Neuronal stem cell (in vitro differentiated cells): ENCODE measurements around the gene CFAP52.
A peak's percentile ranks its signal among the peaks of the same experiment; 100 is the strongest.
"Not testable (repeated sequence)": the region's sequence is repeated elsewhere in the genome, so short reads cannot be mapped to it uniquely, and the experiment has no call there.

Experiments used
- DNase-seq: peaks from one replicate; pipeline ENCODE4 v3.0.0-alpha.2; 2013; ENCODE audit warnings: low spot score
- H2AFZ ChIP-seq: one replicate; pipeline ENCODE4 v1.6.1; 2013; ENCODE audit warnings: mild to moderate bottlenecking, low read length, inconsistent platforms
- H2AK5ac ChIP-seq: 2 replicates; pipeline ENCODE4 v1.6.1; 2013; ENCODE audit warnings: low read depth, mild to moderate bottlenecking, inconsistent platforms, low read length, moderate library complexity, mixed read lengths
- H2BK120ac ChIP-seq: 2 replicates; pipeline ENCODE4 v1.6.1; 2013; ENCODE audit warnings: low read depth, mild to moderate bottlenecking, inconsistent platforms, low read length, moderate library complexity, mixed read lengths
- H2BK12ac ChIP-seq: one replicate; pipeline ENCODE4 v1.6.1; 2013; ENCODE audit warnings: low read length, inconsistent platforms
- H2BK15ac ChIP-seq: 2 replicates; pipeline ENCODE4 v1.6.1; 2013; ENCODE audit warnings: mild to moderate bottlenecking, low read length, inconsistent platforms, mixed read lengths
- H2BK5ac ChIP-seq: one replicate; pipeline ENCODE4 v1.6.1; 2013; ENCODE audit warnings: inconsistent platforms, mild to moderate bottlenecking, low read length, moderate library complexity
- H3K14ac ChIP-seq: one replicate; pipeline ENCODE4 v1.6.1; 2013; ENCODE audit warnings: low read length, inconsistent platforms
- H3K18ac ChIP-seq: 2 replicates; pipeline ENCODE4 v1.6.1; 2013; ENCODE audit warnings: low read length, inconsistent platforms
- H3K23ac ChIP-seq: 2 replicates; pipeline ENCODE4 v1.6.1; 2013; ENCODE audit warnings: low read depth, mild to moderate bottlenecking, mixed read lengths, low read length, inconsistent platforms; ENCODE audit not compliant: poor library complexity
- H3K27ac ChIP-seq: replicated peaks from 3 replicates; pipeline ENCODE4 v1.5.1; 2013; ENCODE audit warnings: low read length, inconsistent platforms
- H3K27me3 ChIP-seq, 3 experiments: 2 replicates each; pipeline ENCODE4 v1.6.1; 2013; ENCODE audit warnings: low read length in 3 of 3, mild to moderate bottlenecking in 2 of 3, inconsistent platforms in 1 of 3, low read depth in 1 of 3, mixed read lengths in 1 of 3, moderate library complexity in 1 of 3; ENCODE audit not compliant: control insufficient read depth in 3 of 3, insufficient read depth in 3 of 3
- H3K36me3 ChIP-seq, 2 donors: replicated peaks in 1 of 2; 2 replicates each; pipeline ENCODE4 v1.6.1; 2013; ENCODE audit warnings: low read length in 2 of 2; ENCODE audit not compliant: control insufficient read depth in 2 of 2, insufficient read depth in 2 of 2
- H3K4ac ChIP-seq: 2 replicates; pipeline ENCODE4 v1.6.1; 2013; ENCODE audit warnings: inconsistent platforms, mild to moderate bottlenecking, low read length, moderate library complexity
- H3K4me1 ChIP-seq, 2 donors: 1 replicate in 1 of 2; 2 replicates in 1 of 2; pipeline ENCODE4 v1.6.1; 2013; ENCODE audit warnings: low read length in 2 of 2, low read depth in 1 of 2; ENCODE audit not compliant: control insufficient read depth in 2 of 2, insufficient read depth in 1 of 2
- H3K4me2 ChIP-seq: one replicate; pipeline ENCODE4 v1.6.1; 2013; ENCODE audit warnings: mild to moderate bottlenecking, low read length, inconsistent platforms; ENCODE audit not compliant: insufficient read depth, poor library complexity, severe bottlenecking
- H3K4me3 ChIP-seq, 2 donors: 2 replicates each; pipeline ENCODE4 v1.5.1; 2013; ENCODE audit warnings: low read length in 2 of 2, mild to moderate bottlenecking in 2 of 2, inconsistent platforms in 1 of 2, moderate library complexity in 1 of 2
- H3K79me1 ChIP-seq: one replicate; pipeline ENCODE4 v1.6.1; 2013; ENCODE audit warnings: low read depth, mild to moderate bottlenecking, inconsistent platforms, low read length, moderate library complexity
- H3K9ac ChIP-seq: one replicate; pipeline ENCODE4 v1.6.1; 2013; ENCODE audit warnings: mild to moderate bottlenecking, low read depth, low read length, inconsistent platforms; ENCODE audit not compliant: poor library complexity
- H3K9me3 ChIP-seq, 2 donors: replicated peaks in 1 of 2; 2 replicates each; pipeline versions ENCODE3 to v1.6.1; 2013; ENCODE audit warnings: low read length in 2 of 2, mild to moderate bottlenecking in 2 of 2, inconsistent platforms in 1 of 2, low read depth in 1 of 2, mixed read lengths in 1 of 2, moderate library complexity in 1 of 2; ENCODE audit not compliant: control insufficient read depth in 2 of 2, insufficient read depth in 1 of 2
- H4K8ac ChIP-seq: one replicate; pipeline ENCODE4 v1.6.1; 2013; ENCODE audit warnings: low read depth, mild to moderate bottlenecking, inconsistent platforms, low read length, moderate library complexity
- H4K91ac ChIP-seq: one replicate; pipeline ENCODE4 v1.6.1; 2013; ENCODE audit warnings: low read length, low read depth, mild to moderate bottlenecking, inconsistent platforms; ENCODE audit not compliant: poor library complexity
- WGBS, 2 donors: extraction: QIAGEN DNeasy Blood & Tissue Kit; methylation state at CpG; one replicate each; pipeline ENCODE4 v1.1.7; 2013; ENCODE audit warnings: missing lambda C conversion rate in 2 of 2, mixed read lengths in 1 of 2; ENCODE audit not compliant: insufficient read length in 2 of 2, insufficient replicate concordance in 1 of 2; ENCODE audit errors: extremely low coverage in 2 of 2; 5-methylcytosine and 5-hydroxymethylcytosine counted together

Gene CFAP52

DNA sequence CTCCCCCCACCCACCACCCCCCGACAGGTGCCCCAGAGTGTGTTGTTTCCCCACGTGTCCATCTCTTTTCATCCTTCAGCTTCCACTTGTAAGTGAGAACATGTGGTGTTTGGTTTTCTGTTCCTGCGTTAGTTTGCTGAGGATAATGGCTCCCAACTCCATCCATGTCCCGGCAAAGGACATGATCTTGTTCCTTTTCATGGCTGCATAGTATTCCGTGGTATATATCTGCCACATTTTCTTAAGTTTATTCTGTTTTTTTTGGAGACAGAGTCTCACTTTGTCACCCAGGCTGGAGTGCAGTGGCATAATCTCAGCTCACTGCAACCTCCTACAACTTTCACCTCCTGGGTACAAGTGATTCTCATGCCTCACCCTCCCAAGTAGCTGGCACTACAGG lies 63.9 kb downstream of the CFAP52 start:
- DNase-seq = not testable (repeated sequence)

DNA sequence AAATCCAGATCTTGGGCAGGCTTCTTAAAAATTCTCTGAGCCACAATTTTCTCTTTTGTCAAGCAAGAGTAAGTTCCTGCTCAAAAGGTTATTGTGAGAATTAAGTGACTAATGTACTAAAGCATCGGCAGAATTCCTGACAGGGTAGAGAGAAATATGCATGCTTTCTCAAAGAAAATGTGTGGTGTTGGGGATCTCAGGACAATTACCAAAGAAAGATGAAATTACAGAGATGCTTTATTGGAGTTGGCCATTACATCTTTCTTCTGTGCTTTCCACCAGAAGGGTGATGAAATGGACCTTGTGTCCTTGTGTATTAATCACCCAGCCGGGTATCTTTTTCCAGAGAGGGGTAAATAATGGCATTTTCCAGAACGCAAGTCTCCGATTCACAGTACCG lies 67.2 kb downstream of the CFAP52 start:
- Histone ChIP-seq H2BK5ac (no peak overlapping the region), H2AFZ (no peak overlapping the region), H2BK120ac (no peak overlapping the region), H3K4ac (no peak overlapping the region), H3K4me1 (peaks cover 7 to 20% of the 10 kb centered on the region in 2 donors), H4K91ac (no peak overlapping the region), H3K14ac (no peak overlapping the region), H3K9ac (no peak overlapping the region), H3K4me2 (no peak overlapping the region), H3K9me3 (peaks cover 0 to 2% of the 10 kb centered on the region in 2 donors), H3K23ac (no peak overlapping the region), H3K4me3 (no peak overlapping the region), H2BK15ac (no peak overlapping the region), H3K79me1 (no peaks in the 10 kb centered on the region), H3K27me3 (peaks cover 6 to 34% (median 28%) of the 10 kb centered on the region in 3 experiments), H3K18ac (no peak overlapping the region), H3K36me3 (no peaks in the 10 kb centered on the region), H4K8ac (no peak overlapping the region), H3K27ac (no peak overlapping the region), H2AK5ac (no peak overlapping the region), H2BK12ac (no peak overlapping the region)
- no CpG with 5 or more reads among the region's 5 CpGs for whole genome bisulfite sequencing, 2 donors
- DNase-seq = no peak

More for the DNA sequence above, 63.9 kb downstream of the CFAP52 start:
- WGBS, 2 donors = no CpG with 5 or more reads among the region's 5 CpGs
- not testable (repeated sequence) for H2BK5ac ChIP-seq, H2BK120ac ChIP-seq, H2BK15ac ChIP-seq, H3K4ac ChIP-seq, H3K9me3 ChIP-seq, H2AFZ ChIP-seq, H3K23ac ChIP-seq, H3K36me3 ChIP-seq, H3K79me1 ChIP-seq, H3K4me3 ChIP-seq, H4K8ac ChIP-seq, H3K9ac ChIP-seq, H3K27ac ChIP-seq, H3K27me3 ChIP-seq, H3K14ac ChIP-seq, H2BK12ac ChIP-seq, H3K4me2 ChIP-seq, H3K18ac ChIP-seq, H4K91ac ChIP-seq, H2AK5ac ChIP-seq, H3K4me1 ChIP-seq

DNA sequence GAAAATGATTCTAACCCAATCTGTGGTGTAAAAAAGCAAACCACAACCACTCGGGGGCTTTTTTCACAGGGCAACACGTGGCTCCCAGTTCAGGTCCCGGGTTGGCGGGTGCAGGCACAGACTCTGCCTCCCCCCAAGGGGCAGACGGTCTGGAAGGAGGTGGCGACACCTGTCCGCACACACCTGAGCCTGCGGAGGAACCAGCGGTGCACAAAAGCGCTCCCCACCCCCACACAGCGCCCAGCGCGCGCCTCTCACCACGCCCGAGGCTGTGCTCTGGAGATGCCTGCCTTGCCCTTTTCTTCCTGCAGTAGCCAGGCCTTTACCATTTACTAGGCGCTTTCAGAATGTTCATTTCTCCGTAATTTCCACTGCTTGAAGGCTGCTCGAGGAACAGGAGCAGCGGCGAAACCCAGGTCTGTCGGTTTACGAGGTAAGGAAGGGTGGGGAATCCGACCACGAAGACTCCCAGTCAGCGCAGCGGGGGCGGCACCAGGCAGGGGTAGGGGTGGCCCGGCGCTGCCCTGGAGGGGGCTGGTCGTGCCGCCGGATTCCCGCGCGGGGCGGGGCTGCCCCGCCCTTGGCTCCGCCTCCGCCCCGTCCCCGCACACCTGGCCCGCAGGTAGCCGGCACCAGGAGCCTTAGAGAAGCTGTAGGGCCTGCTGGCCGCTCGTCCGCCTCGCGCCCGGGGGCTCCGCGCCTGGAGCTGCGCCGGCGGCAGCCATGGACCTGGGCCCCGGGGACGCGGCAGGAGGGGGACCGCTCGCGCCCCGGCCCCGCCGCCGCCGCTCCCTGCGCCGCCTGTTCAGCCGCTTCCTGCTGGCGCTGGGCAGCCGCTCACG lies 68.7 kb downstream of the CFAP52 start, which contains the start of gene USP43:
USP43 (plus strand) TSS at position 608 of the 842 bp plus-strand sequence; CDS start at position 724, 116 bp downstream.
- peak; percentile 8 for DNase-seq
- no CpG with 5 or more reads among the region's 72 CpGs for WGBS, 2 donors
- no peak within 1 kb of the TSS for H3K27ac ChIP-seq

DNA sequence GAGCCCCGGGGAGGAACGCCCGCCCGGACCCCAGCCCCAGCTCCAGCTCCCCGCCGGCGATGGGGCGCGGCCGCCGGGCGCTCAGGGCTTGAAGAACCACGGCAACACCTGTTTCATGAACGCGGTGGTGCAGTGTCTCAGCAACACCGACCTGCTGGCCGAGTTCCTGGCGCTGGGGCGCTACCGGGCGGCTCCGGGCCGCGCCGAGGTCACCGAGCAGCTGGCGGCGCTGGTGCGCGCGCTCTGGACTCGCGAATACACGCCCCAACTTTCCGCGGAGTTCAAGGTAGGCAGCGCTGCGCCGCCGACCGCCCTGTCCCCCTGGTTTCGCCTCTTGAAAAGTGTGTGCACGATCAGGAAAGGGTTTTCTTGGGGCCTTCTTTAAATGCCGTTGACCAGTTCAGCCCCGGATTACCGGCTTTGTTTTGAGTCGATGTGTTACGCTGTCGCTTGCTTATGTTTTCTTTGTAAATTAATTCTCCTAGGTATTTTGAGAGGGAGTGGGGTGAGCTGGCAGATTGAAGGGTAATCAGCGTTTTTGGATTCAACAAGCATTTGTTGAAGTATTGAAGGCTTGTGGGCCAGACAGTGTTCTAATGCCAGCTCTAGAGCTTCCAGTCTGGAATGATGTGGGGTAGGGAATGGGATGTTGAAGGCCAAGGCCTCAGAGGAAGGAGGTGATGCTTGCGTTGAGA lies 69.6 kb downstream of the CFAP52 start:
- H2BK15ac ChIP-seq = no peak overlapping the region
- H3K23ac ChIP-seq = no peak overlapping the region
- no peak overlapping the region for H2AK5ac ChIP-seq
- H3K14ac ChIP-seq = no peak overlapping the region
- H3K36me3 ChIP-seq = no peaks in the 10 kb centered on the region
- no peak overlapping the region for H2BK5ac ChIP-seq
- no peak overlapping the region for H2BK120ac ChIP-seq
- peak overlapping the region; percentile 79 for H3K18ac ChIP-seq
- peaks cover 6 to 36% (median 28%) of the 10 kb centered on the region in 3 experiments for H3K27me3 ChIP-seq
- no peak overlapping the region for H2BK12ac ChIP-seq
- no peak overlapping the region for H3K9ac ChIP-seq
- no peak overlapping the region for H3K27ac ChIP-seq
- no CpG with 5 or more reads among the region's 51 CpGs for WGBS, 2 donors
- H3K4ac ChIP-seq = no peak overlapping the region
- no peaks in the 10 kb centered on the region for H3K79me1 ChIP-seq
- H3K4me1 ChIP-seq = peaks cover 7 to 22% of the 10 kb centered on the region in 2 donors
- no peak overlapping the region for H4K91ac ChIP-seq
- H3K4me2 ChIP-seq = peak overlapping the region; percentile 99
- peak; percentile 27 for DNase-seq
- H3K9me3 ChIP-seq = peaks cover 0 to 2% of the 10 kb centered on the region in 2 donors
- H4K8ac ChIP-seq = no peak overlapping the region
- peak overlapping the region; percentile 99 for H2AFZ ChIP-seq
- H3K4me3 ChIP-seq = peak overlapping the region; percentile 53 to 83

More for the DNA sequence above, 68.7 kb downstream of the CFAP52 start, which contains the start of gene USP43:
- Histone ChIP-seq H3K23ac (no peak within 1 kb of the TSS), H3K18ac (peak within 1 kb of the TSS; percentile 79), H3K9ac (peak within 1 kb of the TSS; percentile 64), H2AFZ (peak within 1 kb of the TSS; percentile 99), H3K4me2 (peak within 1 kb of the TSS; percentile 99), H3K36me3 (no peaks in the 10 kb centered on the region), H3K27me3 (peaks cover 6 to 36% (median 28%) of the 10 kb centered on the region in 3 experiments), H4K91ac (no peak within 1 kb of the TSS), H4K8ac (no peak within 1 kb of the TSS), H3K4me3 (peak within 1 kb of the TSS; percentile 53 to 83), H3K9me3 (peaks cover 0 to 2% of the 10 kb centered on the region in 2 donors), H2BK15ac (no peak within 1 kb of the TSS), H2BK5ac (no peak within 1 kb of the TSS), H3K79me1 (no peaks in the 10 kb centered on the region), H3K4ac (no peak within 1 kb of the TSS), H2AK5ac (no peak within 1 kb of the TSS), H2BK12ac (no peak within 1 kb of the TSS), H3K4me1 (peaks cover 7 to 22% of the 10 kb centered on the region in 2 donors), H2BK120ac (no peak within 1 kb of the TSS), H3K14ac (no peak within 1 kb of the TSS)
